ENCODE measurements around the gene ANGEL2. TPM values are rescaled to one million over a fixed set of nuclear protein-coding genes. Genes with fewer than 3 reads are reported as not detected.
A peak's percentile ranks its signal among the peaks of the same experiment; 100 is the strongest.

The ANGEL2 gene
- total and polyA plus RNA-seq, 11 donors: 9.2 to 26.6 (median 14.5) TPM

GRCh38 chr1:212986551-212986950 is 29.1 kb downstream of the ANGEL2 start:
- Histone ChIP-seq H3K4me3 (no peak overlapping the region), H3K4me1 (peaks cover 0 to 12% (median 9%) of the 10 kb centered on the region in 12 donors), H3K27ac (no peak overlapping the region), H3K27me3 (no peaks in the 10 kb centered on the region), H3K36me3 (peaks cover 0 to 28% (median 8%) of the 10 kb centered on the region in 9 donors), H3K9me3 (no peaks in the 10 kb centered on the region)
- intact Hi-C loops (cut with DNase I): no loop called here
- ATAC-seq: no peak
- DNase-seq: no peak
- WGBS, 4 donors: 94 to 96% (median 96%) methylated on average over 2 of the region's 2 CpGs
- TF ChIP-seq POLR2A (IDR thresholded peaks at IDR 0.05) (no peak), CTCF (IDR thresholded peaks at IDR 0.05) (no peak)

GRCh38 chr1:212984522-212985291 is 31.0 kb downstream of the ANGEL2 start:
- H3K4me3 ChIP-seq: no peak overlapping the region
- no peak overlapping the region for H3K27ac ChIP-seq
- ATAC-seq (no peak), DNase-seq (no peak)
- peaks cover 0 to 31% (median 25%) of the 10 kb centered on the region in 12 donors for H3K4me1 ChIP-seq
- intact Hi-C loops (cut with DNase I): loop anchor here in 1 of 10 donors (5.0 kb wide), 1 partner anchor 62 kb away; no protein-coding TSS in a partner anchor
- peaks cover 0 to 12% (median 4%) of the 10 kb centered on the region in 9 donors for H3K36me3 ChIP-seq
- H3K27me3 ChIP-seq: no peaks in the 10 kb centered on the region
- no peaks in the 10 kb centered on the region for H3K9me3 ChIP-seq
- WGBS, 4 donors: 96 to 97% (median 97%) methylated on average over 6 of the region's 6 CpGs
- TF ChIP-seq CTCF (IDR thresholded peaks at IDR 0.05) (no peak), POLR2A (IDR thresholded peaks at IDR 0.05) (no peak)

GRCh38 chr1:212983482-212983881 is 32.2 kb downstream of the ANGEL2 start:
- DNase-seq (no peak), ATAC-seq (no peak)
- Histone ChIP-seq H3K4me3 (no peak overlapping the region), H3K27me3 (no peaks in the 10 kb centered on the region), H3K4me1 (peaks cover 0 to 37% (median 26%) of the 10 kb centered on the region in 12 donors), H3K36me3 (peaks cover 0 to 2% (median 0%) of the 10 kb centered on the region in 9 donors), H3K27ac (no peak overlapping the region), H3K9me3 (no peaks in the 10 kb centered on the region)
- intact Hi-C loops (cut with DNase I): loop anchor here in 1 of 10 donors (5.0 kb wide), 1 partner anchor 61 kb away; no protein-coding TSS in a partner anchor
- WGBS, 4 donors: 94 to 98% (median 95%) methylated on average over 3 of the region's 3 CpGs
- TF ChIP-seq POLR2A (IDR thresholded peaks at IDR 0.05) (no peak), CTCF (IDR thresholded peaks at IDR 0.05) (no peak)

GRCh38 chr1:212982430-212983152 is 33.1 kb downstream of the ANGEL2 start:
- WGBS, 4 donors: 48 to 65% (median 54%) methylated on average over 6 of the region's 6 CpGs

More at GRCh38 chr1:212982430-212983152, 33.1 kb downstream of the ANGEL2 start:
- intact Hi-C loops (cut with DNase I): loop anchor here in 1 of 10 donors (5.0 kb wide), 1 partner anchor 60 kb away; no protein-coding TSS in a partner anchor
- Histone ChIP-seq H3K9me3 (no peaks in the 10 kb centered on the region), H3K36me3 (no peaks in the 10 kb centered on the region), H3K4me3 (no peak overlapping the region), H3K4me1 (peaks cover 0 to 37% (median 26%) of the 10 kb centered on the region in 12 donors), H3K27ac (peak overlapping the region in 1 of 12 donors; percentile 55), H3K27me3 (no peaks in the 10 kb centered on the region)
- TF ChIP-seq POLR2A (IDR thresholded peaks at IDR 0.05): no peak
- no peak for TF ChIP-seq CTCF (IDR thresholded peaks at IDR 0.05)
- peak; percentile 41 to 77 (median 70) for ATAC-seq
- DNase-seq: peak in 2 of 5 donors; percentile 48 to 54

Data from heart left ventricle (tissue), 16 donors.